ENCODE measurements around the gene ZNF215.
"Not testable (repeated sequence)": the region's sequence is repeated elsewhere in the genome, so short reads cannot be mapped to it uniquely, and the experiment has no call there.

The ZNF215 gene

GRCh38 chr11:6926208-6927029, at the start of gene ZNF215:
Gene ZNF215 (plus strand): TSS chr11:6926426. CDS start chr11:6932273, 5,847 bp downstream.
- DNase-seq (ENCODE audit: insufficient read length, low spot score) (no peak), FAIRE-seq (no peak)
- TF ChIP-seq CTCF (IDR thresholded peaks at IDR 0.05; ENCODE audit: insufficient read depth, missing control alignments) = no peak

- no peak for TF ChIP-seq CTCF (IDR thresholded peaks at IDR 0.05; ENCODE audit: insufficient read depth, missing control alignments)
- no peak for FAIRE-seq
- DNase-seq (ENCODE audit: insufficient read length, low spot score) = no peak
Observed at GRCh38 chr11:6876914-6877313, 49.3 kb upstream of the ZNF215 start.

- FAIRE-seq (no peak), DNase-seq (ENCODE audit: insufficient read length, low spot score) (no peak)
- no peak for TF ChIP-seq CTCF (IDR thresholded peaks at IDR 0.05; ENCODE audit: insufficient read depth, missing control alignments)
Observed at GRCh38 chr11:6882751-6883150, 43.5 kb upstream of the ZNF215 start.

GRCh38 chr11:6887711-6888110, 38.5 kb upstream of the ZNF215 start:
- not testable (repeated sequence) for DNase-seq (ENCODE audit: insufficient read length, low spot score); FAIRE-seq

- DNase-seq (ENCODE audit: insufficient read length, low spot score) (no peak), FAIRE-seq (no peak)
- no peak for TF ChIP-seq CTCF (IDR thresholded peaks at IDR 0.05; ENCODE audit: insufficient read depth, missing control alignments)
Observed at GRCh38 chr11:6888830-6889229, 37.4 kb upstream of the ZNF215 start.

GRCh38 chr11:6889835-6890234, 36.4 kb upstream of the ZNF215 start:
- FAIRE-seq = no peak
- DNase-seq (ENCODE audit: insufficient read length, low spot score) = no peak
- TF ChIP-seq CTCF (IDR thresholded peaks at IDR 0.05; ENCODE audit: insufficient read depth, missing control alignments) = no peak

GRCh38 chr11:6892400-6892799, 33.8 kb upstream of the ZNF215 start, which contains the start of gene OR2D2:
Gene OR2D2 (minus strand): TSS chr11:6892500. CDS start chr11:6892500, 0 bp downstream.
- DNase-seq (ENCODE audit: insufficient read length, low spot score) (no peak), FAIRE-seq (no peak)
- no peak for TF ChIP-seq CTCF (IDR thresholded peaks at IDR 0.05; ENCODE audit: insufficient read depth, missing control alignments)

All from D721Med (cell line).